Measurements from ENCODE around the gene ETV6. TPM values are rescaled to one million over a fixed set of nuclear protein-coding genes. Genes with fewer than 3 reads are reported as not detected.

Gene ETV6
- total RNA-seq, 1 experiment from 2014 or later, result 17.2 TPM

- ChIA-PET POLR2A (no interaction called here), CTCF (no interaction called here)
- in situ Hi-C loops (cut with HindIII; ENCODE audit: low pct_unique_long_range_greater_than_20kb, low sequenced_read_pairs), result no loop called here
- ATAC-seq (no peak), DNase-seq (ENCODE audit: low read depth, low spot score) (no peak)
- Histone ChIP-seq H3K36me3 (ENCODE audit: control insufficient read depth, insufficient read depth, low read length) (no peaks in the 10 kb centered on the region), H3K4me1 (ENCODE audit: control insufficient read depth, insufficient read depth, low read length) (no peaks in the 10 kb centered on the region), H3K27me3 (ENCODE audit: control insufficient read depth, insufficient read depth, low read length) (no peaks in the 10 kb centered on the region), H3K9me3 (ENCODE audit: control insufficient read depth, insufficient read depth, low read depth, low read length) (no peaks in the 10 kb centered on the region), H3K4me3 (ENCODE audit: low read depth in 2 of 2, low read length in 2 of 2) (no peak overlapping the region), H3K27ac (ENCODE audit: low read length) (no peak overlapping the region)
- intact Hi-C loops (cut with micrococcal nuclease; ENCODE audit: unreplicated experiment), result no loop called here
- no peak for TF ChIP-seq POLR2AphosphoS5 (IDR thresholded peaks at IDR 0.05; ENCODE audit: low read depth, low read length)
- no peak for TF ChIP-seq REST (IDR thresholded peaks at IDR 0.05; ENCODE audit: insufficient read depth in 1 of 2, low read depth in 2 of 2, low read length in 1 of 2)
- TF ChIP-seq, protein P1, sequence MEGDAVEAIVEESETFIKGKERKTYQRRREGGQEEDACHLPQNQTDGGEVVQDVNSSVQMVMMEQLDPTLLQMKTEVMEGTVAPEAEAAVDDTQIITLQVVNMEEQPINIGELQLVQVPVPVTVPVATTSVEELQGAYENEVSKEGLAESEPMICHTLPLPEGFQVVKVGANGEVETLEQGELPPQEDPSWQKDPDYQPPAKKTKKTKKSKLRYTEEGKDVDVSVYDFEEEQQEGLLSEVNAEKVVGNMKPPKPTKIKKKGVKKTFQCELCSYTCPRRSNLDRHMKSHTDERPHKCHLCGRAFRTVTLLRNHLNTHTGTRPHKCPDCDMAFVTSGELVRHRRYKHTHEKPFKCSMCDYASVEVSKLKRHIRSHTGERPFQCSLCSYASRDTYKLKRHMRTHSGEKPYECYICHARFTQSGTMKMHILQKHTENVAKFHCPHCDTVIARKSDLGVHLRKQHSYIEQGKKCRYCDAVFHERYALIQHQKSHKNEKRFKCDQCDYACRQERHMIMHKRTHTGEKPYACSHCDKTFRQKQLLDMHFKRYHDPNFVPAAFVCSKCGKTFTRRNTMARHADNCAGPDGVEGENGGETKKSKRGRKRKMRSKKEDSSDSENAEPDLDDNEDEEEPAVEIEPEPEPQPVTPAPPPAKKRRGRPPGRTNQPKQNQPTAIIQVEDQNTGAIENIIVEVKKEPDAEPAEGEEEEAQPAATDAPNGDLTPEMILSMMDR (IDR thresholded peaks at IDR 0.05), result no peak
- no peak for TF ChIP-seq TCF7L2 (IDR thresholded peaks at IDR 0.05; ENCODE audit: low read depth, low read length)
- no peak for TF ChIP-seq SIN3A (IDR thresholded peaks at IDR 0.05; ENCODE audit: borderline replicate concordance, insufficient read depth, low read depth, low read length)
- no TSS peak for BruUV-seq (replicated peaks)
Measured at GRCh38 chr12:11759899-11760298, 110.4 kb downstream of the ETV6 start.

- Histone ChIP-seq H3K4me1 (ENCODE audit: control insufficient read depth, insufficient read depth, low read length) (no peaks in the 10 kb centered on the region), H3K9me3 (ENCODE audit: control insufficient read depth, insufficient read depth, low read depth, low read length) (no peaks in the 10 kb centered on the region), H3K27me3 (ENCODE audit: control insufficient read depth, insufficient read depth, low read length) (no peaks in the 10 kb centered on the region), H3K27ac (ENCODE audit: low read length) (no peak overlapping the region), H3K4me3 (ENCODE audit: low read depth in 2 of 2, low read length in 2 of 2) (no peak overlapping the region), H3K36me3 (ENCODE audit: control insufficient read depth, insufficient read depth, low read length) (no peaks in the 10 kb centered on the region)
- no peak for TF ChIP-seq SIN3A (IDR thresholded peaks at IDR 0.05; ENCODE audit: borderline replicate concordance, insufficient read depth, low read depth, low read length)
- TF ChIP-seq, protein P1 (IDR thresholded peaks at IDR 0.05), result no peak
- no peak for TF ChIP-seq TCF7L2 (IDR thresholded peaks at IDR 0.05; ENCODE audit: low read depth, low read length)
- TF ChIP-seq POLR2AphosphoS5 (IDR thresholded peaks at IDR 0.05; ENCODE audit: low read depth, low read length), result no peak
- TF ChIP-seq REST (IDR thresholded peaks at IDR 0.05; ENCODE audit: insufficient read depth in 1 of 2, low read depth in 2 of 2, low read length in 1 of 2), result no peak
- BruUV-seq (replicated peaks), result no TSS peak
- in situ Hi-C loops (cut with HindIII; ENCODE audit: low pct_unique_long_range_greater_than_20kb, low sequenced_read_pairs) (no loop called here), intact Hi-C loops (cut with micrococcal nuclease; ENCODE audit: unreplicated experiment) (no loop called here)
- CTCF ChIA-PET, result no interaction called here
- DNase-seq (ENCODE audit: low read depth, low spot score), result no peak
- POLR2A ChIA-PET, result no interaction called here
- ATAC-seq, result no peak
Measured at GRCh38 chr12:11761869-11762567, 112.5 kb downstream of the ETV6 start.

Measured in Panc1 (cell line).